Astrocyte (in vitro differentiated cells and primary cell): Measurements from ENCODE around the gene SRSF7.

Source experiments
- EZH2 ChIP-seq: IDR thresholded peaks from 2 replicates; pipeline ENCODE4 v1.6.1; 2012; ENCODE audit warnings: mild to moderate bottlenecking, low read length, inconsistent platforms; ENCODE audit not compliant: insufficient read depth
- TF ChIP-seq, protein P1 (sequence below): IDR thresholded peaks from 2 replicates; pipeline ENCODE4 v1.5.1; 2011; ENCODE audit warnings: low read depth, mild to moderate bottlenecking, inconsistent platforms, low read length, moderate library complexity; ENCODE audit not compliant: insufficient read depth

DNA sequence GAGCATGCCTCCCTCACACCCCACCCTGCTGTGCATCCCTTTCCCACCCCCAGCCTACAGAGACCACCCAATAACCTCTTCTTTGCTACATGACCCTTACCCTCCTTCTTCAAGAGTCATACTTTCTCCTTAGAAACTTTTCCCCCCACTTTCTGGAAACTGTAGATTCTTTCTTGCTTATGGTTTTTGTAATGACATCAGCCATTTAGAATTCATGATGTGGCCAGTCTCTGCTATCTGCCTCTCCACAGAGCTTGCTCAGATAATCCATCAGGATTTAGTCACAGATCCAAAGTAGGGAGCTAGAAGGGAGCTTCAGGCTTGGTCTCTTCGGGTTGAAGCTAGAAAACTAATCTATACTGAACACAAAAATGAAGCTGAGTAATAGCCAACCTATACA lies 48.7 kb downstream of the SRSF7 start:
- TF ChIP-seq, protein P1, sequence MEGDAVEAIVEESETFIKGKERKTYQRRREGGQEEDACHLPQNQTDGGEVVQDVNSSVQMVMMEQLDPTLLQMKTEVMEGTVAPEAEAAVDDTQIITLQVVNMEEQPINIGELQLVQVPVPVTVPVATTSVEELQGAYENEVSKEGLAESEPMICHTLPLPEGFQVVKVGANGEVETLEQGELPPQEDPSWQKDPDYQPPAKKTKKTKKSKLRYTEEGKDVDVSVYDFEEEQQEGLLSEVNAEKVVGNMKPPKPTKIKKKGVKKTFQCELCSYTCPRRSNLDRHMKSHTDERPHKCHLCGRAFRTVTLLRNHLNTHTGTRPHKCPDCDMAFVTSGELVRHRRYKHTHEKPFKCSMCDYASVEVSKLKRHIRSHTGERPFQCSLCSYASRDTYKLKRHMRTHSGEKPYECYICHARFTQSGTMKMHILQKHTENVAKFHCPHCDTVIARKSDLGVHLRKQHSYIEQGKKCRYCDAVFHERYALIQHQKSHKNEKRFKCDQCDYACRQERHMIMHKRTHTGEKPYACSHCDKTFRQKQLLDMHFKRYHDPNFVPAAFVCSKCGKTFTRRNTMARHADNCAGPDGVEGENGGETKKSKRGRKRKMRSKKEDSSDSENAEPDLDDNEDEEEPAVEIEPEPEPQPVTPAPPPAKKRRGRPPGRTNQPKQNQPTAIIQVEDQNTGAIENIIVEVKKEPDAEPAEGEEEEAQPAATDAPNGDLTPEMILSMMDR = no peak
- TF ChIP-seq EZH2 = no peak
